ENCODE results near the gene TMEM63B.

Gene TMEM63B

DNA sequence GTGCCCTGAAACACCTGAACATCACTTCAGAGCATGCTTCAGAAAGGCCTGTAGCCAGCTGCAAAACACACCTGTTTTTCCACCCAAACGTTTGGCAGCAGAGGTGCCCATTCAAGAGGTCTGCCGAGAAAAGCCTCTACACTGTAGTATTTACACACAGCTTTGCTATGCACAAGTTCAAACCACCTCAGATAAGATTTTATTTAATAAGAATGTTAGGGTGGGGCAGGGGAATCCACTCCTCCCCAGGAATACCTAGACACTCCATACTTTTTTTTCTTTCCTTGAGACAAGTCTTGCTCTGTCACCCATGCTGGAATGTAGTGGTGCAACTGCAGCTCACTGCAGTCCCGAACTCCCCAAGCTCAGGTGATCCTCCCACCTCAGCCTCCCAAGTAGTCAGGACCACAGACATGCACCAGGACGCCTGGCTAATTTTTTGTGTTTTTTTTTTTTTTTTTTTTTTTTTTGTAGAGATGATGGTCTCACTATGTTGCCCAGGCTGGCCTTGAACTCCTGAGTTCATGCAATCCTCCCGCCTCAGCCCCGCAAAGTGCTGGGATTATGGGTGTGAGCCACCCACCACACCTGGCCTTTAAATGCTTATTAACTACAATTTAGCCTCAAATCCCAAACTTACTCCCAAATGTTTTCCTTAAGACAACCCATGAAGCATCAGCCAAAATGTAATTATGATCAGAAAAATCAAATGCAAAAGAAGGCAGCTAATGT is 9.8 kb upstream of the TMEM63B start:
- Histone ChIP-seq H3K4me3 (peak overlapping the region; percentile 33; the same call in 1 of the 2 replicates), H3K36me3 (ENCODE audit: insufficient read depth, low read length) (peaks cover 41% of the 10 kb centered on the region), H3K27ac (peak overlapping the region; percentile 74)

DNA sequence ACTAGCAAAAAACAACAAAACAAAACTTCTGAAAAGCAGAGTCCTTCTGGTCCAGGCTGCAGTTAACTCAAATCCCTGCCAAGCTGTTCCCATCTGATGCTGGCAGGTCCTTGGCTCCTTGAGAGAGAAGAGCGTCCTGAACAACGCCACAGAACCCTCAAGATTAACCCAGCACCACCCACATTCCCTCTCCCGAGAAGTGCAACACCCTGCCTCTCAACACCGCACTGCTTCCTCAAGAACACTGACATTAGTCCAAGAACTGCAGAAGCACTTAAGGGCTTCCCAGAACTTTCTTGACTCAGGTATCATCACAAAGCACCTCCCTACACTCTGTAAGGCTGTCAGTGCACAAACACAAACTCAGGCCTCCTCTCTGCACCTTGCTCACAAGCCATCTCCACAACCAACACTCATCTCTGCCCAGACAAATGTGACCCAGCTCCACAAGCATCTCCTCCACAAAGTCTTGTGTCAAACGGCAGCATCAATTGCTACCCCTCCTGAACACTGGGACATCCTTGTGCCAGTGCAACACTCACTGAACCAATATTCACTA is 7.6 kb upstream of the TMEM63B start:
- DNase-seq (ENCODE audit: low read depth, low spot score): no peak
- no peak overlapping the region for H3K9ac ChIP-seq (ENCODE audit: insufficient read length)
- H3K36me3 ChIP-seq (ENCODE audit: insufficient read depth, low read length): peaks cover 19% of the 10 kb centered on the region
- H3K27ac ChIP-seq: peak overlapping the region; percentile 52; the same call in 1 of the 2 replicates
- TF ChIP-seq FOXP2 (optimal IDR thresholded peaks at IDR 0.05; ENCODE audit: control extremely low read depth, extremely low read length, insufficient read depth) (no peak), POLR2AphosphoS5 (IDR thresholded peaks at IDR 0.05; ENCODE audit: borderline replicate concordance, low read depth, low read length) (no peak), EZH2 (IDR thresholded peaks at IDR 0.05) (no peak)
- no peak overlapping the region for H3K4me3 ChIP-seq
- H3K9me3 ChIP-seq (ENCODE audit: low read depth, low read length): no peaks in the 10 kb centered on the region

More for the DNA sequence above, 9.8 kb upstream of the TMEM63B start:
- Histone ChIP-seq H3K9ac (ENCODE audit: insufficient read length) (no peak overlapping the region), H3K9me3 (ENCODE audit: low read depth, low read length) (no peaks in the 10 kb centered on the region)
- TF ChIP-seq POLR2AphosphoS5 (IDR thresholded peaks at IDR 0.05; ENCODE audit: borderline replicate concordance, low read depth, low read length) (no peak), EZH2 (IDR thresholded peaks at IDR 0.05) (no peak), FOXP2 (optimal IDR thresholded peaks at IDR 0.05; ENCODE audit: control extremely low read depth, extremely low read length, insufficient read depth) (no peak)
- DNase-seq (ENCODE audit: low read depth, low spot score): no peak

DNA sequence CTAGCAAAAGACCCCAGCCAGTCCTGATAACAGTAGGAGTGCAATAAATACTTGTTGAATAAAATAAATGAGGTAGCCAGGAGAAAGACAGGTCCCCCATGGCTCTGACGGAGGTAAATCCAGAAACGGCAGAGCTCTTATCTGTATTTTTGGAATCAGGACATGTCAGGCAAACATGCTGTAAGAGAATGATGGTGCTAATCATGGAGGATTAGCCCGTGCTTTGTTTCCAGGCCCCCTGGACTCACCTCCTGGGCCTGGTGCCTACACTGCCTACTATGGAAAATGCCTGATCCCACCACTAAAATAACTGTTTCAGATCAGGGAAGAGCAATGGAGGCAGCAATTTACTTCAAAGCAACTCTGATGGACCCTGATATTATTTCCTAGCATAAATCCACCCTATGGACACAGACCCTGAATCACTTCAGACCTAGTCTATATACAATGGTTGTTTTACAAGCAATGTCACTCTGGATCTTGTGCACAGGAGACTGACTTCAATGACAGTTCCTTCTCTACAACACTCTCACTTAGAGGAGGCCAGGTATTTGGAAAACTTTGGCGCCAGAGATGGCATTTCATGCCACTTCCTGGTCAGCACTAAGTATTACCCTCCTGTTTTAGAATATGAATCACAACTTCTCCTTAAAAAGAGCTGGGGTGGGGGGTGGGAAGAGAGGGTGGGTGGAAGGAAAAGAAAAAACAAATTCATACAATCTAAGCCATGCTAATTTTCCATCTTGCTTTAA is 6.5 kb upstream of the TMEM63B start:
- H3K4me3 ChIP-seq: no peak overlapping the region
- DNase-seq (ENCODE audit: low read depth, low spot score): no peak
- TF ChIP-seq FOXP2 (optimal IDR thresholded peaks at IDR 0.05; ENCODE audit: control extremely low read depth, extremely low read length, insufficient read depth): no peak
- TF ChIP-seq POLR2AphosphoS5 (IDR thresholded peaks at IDR 0.05; ENCODE audit: borderline replicate concordance, low read depth, low read length): no peak
- TF ChIP-seq EZH2 (IDR thresholded peaks at IDR 0.05): no peak
- peak overlapping the region; percentile 52 for H3K27ac ChIP-seq
- H3K9me3 ChIP-seq (ENCODE audit: low read depth, low read length): no peaks in the 10 kb centered on the region
- no peak overlapping the region for H3K9ac ChIP-seq (ENCODE audit: insufficient read length)
- H3K36me3 ChIP-seq (ENCODE audit: insufficient read depth, low read length): peaks cover 8% of the 10 kb centered on the region

DNA sequence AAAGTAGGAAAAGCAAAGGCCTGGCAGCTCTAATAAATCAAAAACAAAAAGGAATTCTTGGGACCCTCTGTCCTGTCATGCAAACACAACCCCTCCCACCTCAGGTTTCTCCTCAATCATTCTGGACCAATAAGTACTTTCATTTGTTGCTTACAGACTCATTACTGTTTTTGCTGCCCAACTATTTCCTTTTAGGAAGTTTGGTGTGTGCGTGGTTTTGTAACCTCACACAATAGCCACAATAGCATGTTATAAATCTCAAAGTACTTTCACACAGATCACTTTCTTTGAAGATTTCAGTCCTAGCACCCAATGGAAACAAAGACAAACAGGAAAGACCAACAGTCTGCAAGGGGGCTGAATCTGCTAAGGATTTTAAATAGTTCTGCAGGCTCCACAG is 4.6 kb upstream of the TMEM63B start:
- H3K27ac ChIP-seq: peak overlapping the region; percentile 68; the same call in 1 of the 2 replicates
- no peaks in the 10 kb centered on the region for H3K9me3 ChIP-seq (ENCODE audit: low read depth, low read length)
- TF ChIP-seq FOXP2 (optimal IDR thresholded peaks at IDR 0.05; ENCODE audit: control extremely low read depth, extremely low read length, insufficient read depth): no peak
- no peak for TF ChIP-seq POLR2AphosphoS5 (IDR thresholded peaks at IDR 0.05; ENCODE audit: borderline replicate concordance, low read depth, low read length)
- no peak for TF ChIP-seq EZH2 (IDR thresholded peaks at IDR 0.05)
- H3K4me3 ChIP-seq: peak overlapping the region; percentile 44
- DNase-seq (ENCODE audit: low read depth, low spot score): no peak
- peaks cover 8% of the 10 kb centered on the region; the same call in 1 of the 2 replicates for H3K36me3 ChIP-seq (ENCODE audit: insufficient read depth, low read length)
- H3K9ac ChIP-seq (ENCODE audit: insufficient read length): no peak overlapping the region

DNA sequence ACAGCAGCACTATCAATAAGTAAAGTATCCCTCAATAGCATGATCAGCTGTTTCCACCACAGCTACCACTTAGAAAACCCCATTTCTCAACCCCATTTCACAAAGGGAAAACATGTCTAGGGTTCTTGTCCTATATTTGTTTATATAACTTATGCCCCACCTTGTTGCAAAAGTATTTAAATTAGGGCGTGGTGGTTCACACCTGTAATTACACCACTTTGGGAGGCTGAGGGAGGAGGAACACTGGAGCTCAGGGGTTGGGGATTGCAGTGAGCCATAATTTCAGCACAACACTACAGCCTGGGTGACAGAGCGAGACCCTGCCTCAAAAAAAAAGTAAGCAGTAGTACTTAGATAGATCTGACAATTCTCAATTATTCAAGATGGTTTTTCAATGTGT is 3.8 kb upstream of the TMEM63B start:
- H3K27ac ChIP-seq: 0 out of 2 replicates have a peak overlapping the region, but pooled peaks have one; percentile 68
- H3K4me3 ChIP-seq: peak overlapping the region; percentile 44; the same call in 1 of the 2 replicates
- H3K9me3 ChIP-seq (ENCODE audit: low read depth, low read length): no peaks in the 10 kb centered on the region
- TF ChIP-seq POLR2AphosphoS5 (IDR thresholded peaks at IDR 0.05; ENCODE audit: borderline replicate concordance, low read depth, low read length) (no peak), EZH2 (IDR thresholded peaks at IDR 0.05) (no peak), FOXP2 (optimal IDR thresholded peaks at IDR 0.05; ENCODE audit: control extremely low read depth, extremely low read length, insufficient read depth) (no peak)
- no peak for DNase-seq (ENCODE audit: low read depth, low spot score)
- no peak overlapping the region for H3K9ac ChIP-seq (ENCODE audit: insufficient read length)
- H3K36me3 ChIP-seq (ENCODE audit: insufficient read depth, low read length): peaks cover under 1% of the 10 kb centered on the region; the same call in 1 of the 2 replicates

DNA sequence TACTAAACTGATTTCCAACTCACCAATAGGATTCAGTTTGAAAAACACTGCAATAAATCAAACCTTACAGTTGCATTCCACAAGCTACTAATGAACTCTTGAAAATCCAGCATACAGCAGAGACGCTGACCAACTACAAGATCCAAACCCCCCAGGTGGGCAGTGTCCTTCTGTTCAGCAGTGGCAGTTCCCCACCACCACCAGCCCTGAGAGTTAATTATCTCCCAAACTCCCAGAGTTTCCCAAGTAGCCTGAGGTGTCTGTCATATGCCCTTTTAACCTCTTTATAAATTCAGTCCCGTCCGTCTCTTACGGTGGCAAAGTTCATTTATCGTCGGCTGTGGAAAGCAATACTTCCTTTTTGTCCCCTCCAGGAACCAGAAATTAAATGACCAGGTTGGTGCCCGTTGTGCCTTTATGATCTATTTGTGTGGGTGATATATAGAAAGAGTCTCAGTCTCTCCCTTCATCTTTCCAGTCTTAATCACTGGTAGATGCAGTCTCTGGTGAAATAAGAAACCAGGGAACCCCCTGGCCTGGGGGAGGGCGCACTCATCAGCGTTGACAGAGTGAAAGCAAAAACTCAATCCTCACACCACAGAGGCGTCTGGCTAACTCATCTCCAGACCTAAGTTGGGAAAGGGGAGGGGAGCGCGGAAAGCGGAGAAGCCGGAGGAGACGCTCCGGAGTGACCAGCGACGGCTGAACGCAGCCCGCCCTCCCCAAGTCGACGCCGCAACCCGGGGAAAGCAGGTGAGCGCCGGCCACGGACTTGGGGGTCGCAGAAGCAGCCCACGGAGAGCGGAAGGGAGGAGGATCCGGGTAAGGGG is 819 bp upstream of the TMEM63B start:
- peak overlapping the region; percentile 92 for H3K9ac ChIP-seq (ENCODE audit: insufficient read length)
- no peaks in the 10 kb centered on the region for H3K9me3 ChIP-seq (ENCODE audit: low read depth, low read length)
- no peak for DNase-seq (ENCODE audit: low read depth, low spot score)
- no peak for TF ChIP-seq EZH2 (IDR thresholded peaks at IDR 0.05)
- no peak for TF ChIP-seq POLR2AphosphoS5 (IDR thresholded peaks at IDR 0.05; ENCODE audit: borderline replicate concordance, low read depth, low read length)
- no peak for TF ChIP-seq FOXP2 (optimal IDR thresholded peaks at IDR 0.05; ENCODE audit: control extremely low read depth, extremely low read length, insufficient read depth)
- H3K36me3 ChIP-seq (ENCODE audit: insufficient read depth, low read length): no peaks in the 10 kb centered on the region
- H3K4me3 ChIP-seq: peak overlapping the region; percentile 83
- H3K27ac ChIP-seq: peak overlapping the region; percentile 77

DNA sequence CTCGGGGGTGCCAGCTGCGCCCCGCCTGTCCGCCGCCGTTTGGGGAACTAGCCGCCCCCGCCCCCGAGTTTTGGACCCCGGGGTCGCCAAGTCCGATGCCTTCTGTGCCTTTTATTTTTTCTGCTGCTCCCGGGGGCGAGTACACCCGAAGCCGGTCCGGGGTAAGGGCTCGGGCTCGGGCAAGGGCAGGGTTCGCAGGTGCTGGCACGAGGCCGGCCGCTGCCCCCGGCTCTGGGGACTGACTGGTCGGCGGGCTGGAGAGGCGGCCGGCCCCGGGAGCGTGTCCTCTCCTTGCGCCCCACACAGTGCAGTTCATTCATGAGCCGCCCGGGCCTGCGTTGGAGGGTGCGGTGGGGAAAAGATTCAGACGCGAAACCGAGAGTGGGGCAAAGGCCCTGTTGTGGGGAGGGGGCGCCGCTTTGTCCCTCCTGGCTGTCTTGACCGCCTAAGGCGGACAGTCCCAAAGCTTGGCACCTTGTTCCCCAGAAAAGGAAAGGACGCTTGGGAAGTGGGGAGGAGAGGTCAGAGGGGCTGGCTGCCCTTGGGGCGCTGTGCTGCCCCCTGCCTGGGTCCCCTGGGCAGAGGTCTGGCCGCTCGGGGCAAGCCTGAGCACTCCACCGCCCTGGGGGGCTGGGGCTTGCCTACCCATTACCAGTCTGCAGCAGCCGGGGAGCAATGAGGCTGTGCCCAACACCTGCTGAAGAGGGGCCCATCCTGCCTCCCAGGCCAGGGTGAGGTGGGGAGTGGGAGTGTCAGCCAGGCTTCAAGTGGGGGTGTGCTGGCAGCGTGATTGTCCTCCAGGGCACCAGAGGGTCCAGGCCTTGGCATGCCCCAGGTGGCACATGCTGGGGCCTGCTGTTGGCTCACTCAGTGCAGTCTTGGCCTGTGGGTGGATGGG is 915 bp downstream of the TMEM63B start:
- H3K36me3 ChIP-seq (ENCODE audit: insufficient read depth, low read length): no peaks in the 10 kb centered on the region
- no peak for DNase-seq (ENCODE audit: low read depth, low spot score)
- no peak overlapping the region for H3K27ac ChIP-seq
- peak overlapping the region; percentile 87 for H3K9ac ChIP-seq (ENCODE audit: insufficient read length)
- TF ChIP-seq EZH2 (IDR thresholded peaks at IDR 0.05): no peak
- no peak for TF ChIP-seq FOXP2 (optimal IDR thresholded peaks at IDR 0.05; ENCODE audit: control extremely low read depth, extremely low read length, insufficient read depth)
- no peak for TF ChIP-seq POLR2AphosphoS5 (IDR thresholded peaks at IDR 0.05; ENCODE audit: borderline replicate concordance, low read depth, low read length)
- H3K9me3 ChIP-seq (ENCODE audit: low read depth, low read length): no peaks in the 10 kb centered on the region
- peak overlapping the region; percentile 88 for H3K4me3 ChIP-seq
